ENCODE measurements around the gene RBM6. TPM values are rescaled to one million over a fixed set of nuclear protein-coding genes. Genes with fewer than 3 reads are reported as not detected.

The RBM6 gene
- total RNA-seq, 1 donor from 2014 or later, result 112 TPM

GRCh38 chr3:50088725-50089608, 149.0 kb downstream of the RBM6 start, which contains the start of gene RBM5:
Gene RBM5 (plus strand): TSS chr3:50088919. CDS start chr3:50090435, 1,516 bp downstream.
- intact Hi-C loops (cut with micrococcal nuclease), result loop anchor here (1.0 to 5.0 kb wide), 8 partner anchors 66 to 995 kb away; partner anchors contain the start of genes APEH, IP6K1, MON1A and QRICH1

DNA sequence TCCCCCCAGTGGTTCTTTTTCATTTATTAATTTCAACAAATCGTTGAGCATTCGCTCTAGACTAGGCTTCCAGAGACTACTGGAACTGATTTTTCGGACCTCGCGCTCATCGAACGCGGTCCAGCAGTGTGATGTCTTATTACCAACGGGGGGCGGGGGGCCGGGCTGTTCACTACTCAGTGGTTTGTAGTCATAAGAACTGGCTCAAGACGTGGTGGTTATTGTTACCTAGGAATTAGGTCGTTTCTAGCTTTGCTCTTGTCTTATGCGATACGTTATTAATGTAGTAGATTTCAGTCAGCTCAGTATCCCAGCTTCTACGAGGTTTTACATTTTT, 149.6 kb downstream of the RBM6 start:
- intact Hi-C loops (cut with micrococcal nuclease), result loop anchor here (2.0 to 5.0 kb wide), 3 partner anchors 161 to 417 kb away; partner anchors contain the start of genes APEH, MON1A and TRAIP

- intact Hi-C loops (cut with micrococcal nuclease), result no loop called here
These were observed 151.0 kb downstream of the RBM6 start for GRCh38 chr3:50090984-50091383.

DNA sequence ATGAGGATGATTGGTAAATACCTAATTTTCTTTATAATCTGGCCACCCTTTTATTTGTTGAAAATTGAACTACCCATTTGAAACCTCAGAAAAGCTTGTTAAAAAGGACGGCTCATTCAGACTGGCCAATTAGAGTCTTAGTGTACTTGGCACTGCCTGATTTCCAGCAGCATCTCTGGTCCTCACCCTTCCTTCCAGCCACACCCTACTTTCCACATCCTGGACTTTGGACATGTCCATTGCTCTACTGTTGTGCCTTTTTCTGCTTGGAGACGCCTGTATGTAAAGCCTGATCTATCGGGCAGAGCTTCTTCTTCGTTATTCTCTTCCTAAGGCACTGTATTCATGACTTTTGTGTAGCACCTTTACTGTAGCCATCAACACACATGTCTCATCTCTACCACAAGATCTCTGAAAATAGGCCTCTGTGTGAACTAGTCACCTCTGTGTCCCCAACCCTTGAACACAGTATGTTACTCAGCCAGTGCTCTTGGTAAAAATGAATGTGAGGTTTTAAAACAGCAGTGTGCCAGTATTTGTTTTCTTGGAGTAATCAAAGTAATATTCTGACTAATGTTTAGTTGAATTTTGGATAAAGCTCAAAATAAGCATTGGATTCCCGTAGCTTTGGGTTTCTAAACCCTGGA, 155.5 kb downstream of the RBM6 start:
- intact Hi-C loops (cut with micrococcal nuclease), result no loop called here

GRCh38 chr3:50100386-50100785, 160.4 kb downstream of the RBM6 start:
- intact Hi-C loops (cut with micrococcal nuclease), result no loop called here

GRCh38 chr3:50100956-50101845, 161.3 kb downstream of the RBM6 start:
- intact Hi-C loops (cut with micrococcal nuclease), result no loop called here

GRCh38 chr3:50102558-50102957, 162.6 kb downstream of the RBM6 start:
- intact Hi-C loops (cut with micrococcal nuclease), result no loop called here

DNA sequence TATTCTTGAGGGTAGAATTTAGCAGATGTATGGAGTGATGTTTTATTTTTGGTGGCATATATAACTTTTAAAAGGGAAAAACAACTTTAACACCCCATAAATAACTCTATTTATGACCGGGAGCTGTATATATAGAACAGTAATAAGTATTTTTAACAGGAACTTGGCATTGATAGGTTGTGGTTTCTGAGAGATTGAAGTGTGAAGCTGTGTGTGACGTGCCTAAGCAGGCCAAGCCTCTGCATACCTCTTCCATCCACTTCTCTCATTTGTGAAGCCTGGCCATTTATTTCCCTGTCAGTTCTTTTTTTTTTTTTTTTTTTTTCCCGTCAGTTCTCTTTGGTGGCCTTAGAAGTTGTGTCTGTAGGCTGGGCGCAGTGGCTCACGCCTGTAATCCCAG, 171.8 kb downstream of the RBM6 start:
- intact Hi-C loops (cut with micrococcal nuclease), result no loop called here

GRCh38 chr3:50112462-50112861, 172.5 kb downstream of the RBM6 start:
- intact Hi-C loops (cut with micrococcal nuclease), result no loop called here

DNA sequence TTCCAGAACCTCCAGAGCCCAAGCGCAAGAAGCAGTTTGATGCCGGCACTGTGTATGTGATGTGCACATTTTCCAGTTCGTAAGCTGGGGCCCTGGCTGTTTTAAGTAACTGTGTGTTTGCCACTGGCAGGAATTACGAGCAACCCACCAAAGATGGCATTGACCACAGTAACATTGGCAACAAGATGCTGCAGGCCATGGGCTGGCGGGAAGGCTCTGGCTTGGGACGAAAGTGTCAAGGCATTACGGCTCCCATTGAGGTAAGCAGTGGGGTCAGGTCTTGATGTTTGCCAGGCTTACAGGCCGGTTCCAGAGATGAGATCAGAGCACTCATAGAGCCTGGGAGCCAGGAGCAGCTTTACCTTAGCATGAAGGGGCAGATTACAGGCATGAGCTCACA, 177.2 kb downstream of the RBM6 start:
- intact Hi-C loops (cut with micrococcal nuclease), result no loop called here

- intact Hi-C loops (cut with micrococcal nuclease), result no loop called here
These were observed 178.3 kb downstream of the RBM6 start for GRCh38 chr3:50118237-50118636.

- intact Hi-C loops (cut with micrococcal nuclease), result no loop called here
These were observed 179.8 kb downstream of the RBM6 start for GRCh38 chr3:50119786-50120185.

DNA sequence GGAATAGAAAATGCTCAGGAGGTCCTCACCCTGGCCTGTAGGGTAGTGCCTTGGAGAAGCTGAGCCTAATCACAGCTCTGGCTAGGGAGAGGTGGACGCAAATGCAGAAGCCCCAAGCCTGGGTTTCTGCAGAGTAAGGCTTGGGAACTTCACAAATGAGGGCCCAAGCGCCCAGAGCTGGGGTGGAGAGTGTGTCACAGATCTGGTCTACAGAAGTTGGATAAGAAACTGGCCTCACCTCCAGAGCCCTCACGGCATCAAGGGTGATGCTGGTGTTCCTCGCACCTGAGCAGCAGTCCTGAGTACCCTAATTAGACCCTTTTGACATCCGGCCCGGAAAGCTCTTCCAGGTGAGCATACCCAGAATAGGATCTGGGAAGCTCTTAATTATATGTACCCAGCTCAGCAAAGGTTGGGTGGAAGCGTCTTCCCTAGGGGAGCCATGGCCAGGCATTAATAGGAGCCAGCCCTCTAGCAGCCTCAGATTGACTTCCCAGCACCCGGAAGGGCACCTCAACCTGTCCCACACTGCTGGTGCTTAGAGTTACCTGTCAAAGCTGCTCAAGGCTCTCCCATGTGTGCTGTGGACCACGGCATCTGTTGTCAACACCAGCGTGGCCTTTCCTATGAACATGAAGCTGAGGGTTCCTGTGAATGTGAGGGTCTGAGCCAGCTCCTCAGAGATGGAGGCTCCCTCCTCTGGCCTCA, 180.6 kb downstream of the RBM6 start:
- intact Hi-C loops (cut with micrococcal nuclease), result loop anchor here (1.0 kb wide), 5 partner anchors 34 to 153 kb away; no protein-coding TSS in a partner anchor

DNA sequence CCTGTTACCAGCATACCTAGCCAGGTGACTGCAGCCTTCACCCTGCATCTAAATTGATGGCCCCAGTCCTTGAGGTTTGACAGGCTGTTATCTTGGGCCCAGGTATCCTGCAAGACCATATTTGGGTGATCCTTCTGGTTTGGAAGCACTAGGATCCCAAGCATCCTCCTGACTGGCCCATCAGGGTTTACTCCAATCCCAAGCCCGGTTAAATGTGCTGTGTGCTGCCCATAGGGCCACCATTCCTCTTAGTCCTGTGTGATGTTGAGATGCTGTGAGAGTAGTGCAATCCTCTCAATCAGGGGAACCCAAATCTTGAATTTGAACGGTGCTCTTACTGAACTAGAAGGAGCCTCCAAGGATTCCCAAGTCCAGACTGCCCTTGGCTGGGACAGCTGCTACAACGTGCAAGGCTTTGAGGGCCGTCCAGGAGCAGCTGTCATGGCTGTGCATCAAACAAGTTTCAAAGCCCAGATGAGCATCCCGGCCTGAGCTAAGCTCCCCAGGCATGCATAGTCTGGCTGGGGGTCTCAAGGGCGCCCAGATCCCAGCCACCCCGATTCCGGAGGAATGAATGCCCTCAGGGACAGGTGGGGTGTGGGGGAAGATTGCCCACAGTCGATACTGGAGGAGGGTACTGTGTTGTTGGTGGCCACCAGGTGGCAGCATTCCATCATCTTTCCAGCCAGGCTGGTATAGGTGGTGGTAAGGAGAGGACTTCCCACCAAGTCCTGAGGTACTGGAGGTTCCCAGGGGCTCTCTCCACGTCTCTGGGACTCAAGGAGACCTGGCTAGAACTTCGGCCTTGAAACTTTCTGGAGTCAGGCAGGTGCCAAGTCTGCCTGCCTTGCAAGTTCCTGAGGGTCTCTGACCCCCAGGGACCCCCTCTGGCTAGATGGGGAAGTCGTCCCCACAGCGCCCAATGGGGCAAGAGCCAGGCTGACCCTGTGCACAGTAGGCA, 181.4 kb downstream of the RBM6 start:
- intact Hi-C loops (cut with micrococcal nuclease), result loop anchor here (1.0 kb wide), 5 partner anchors 33 to 152 kb away; no protein-coding TSS in a partner anchor

DNA sequence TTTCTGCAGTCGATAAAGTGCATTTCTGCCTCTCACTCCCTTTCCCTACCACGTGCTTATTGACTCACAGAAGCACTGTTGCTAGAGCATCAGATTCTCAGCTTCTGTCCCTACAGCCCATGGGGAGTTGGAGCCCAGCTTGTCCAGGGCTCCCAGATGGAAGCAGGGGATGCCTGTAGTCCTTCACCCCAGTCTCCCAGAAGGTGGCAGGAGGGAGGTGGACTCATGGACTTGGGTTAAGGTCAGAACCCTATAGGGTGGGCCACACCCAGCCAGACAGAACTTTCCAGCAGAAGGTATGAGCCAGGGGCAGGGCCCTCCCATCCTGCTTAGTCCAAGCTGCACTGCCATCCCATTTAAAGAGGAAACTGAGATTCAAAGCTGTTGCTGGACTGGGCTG, 182.1 kb downstream of the RBM6 start:
- intact Hi-C loops (cut with micrococcal nuclease), result no loop called here

DNA sequence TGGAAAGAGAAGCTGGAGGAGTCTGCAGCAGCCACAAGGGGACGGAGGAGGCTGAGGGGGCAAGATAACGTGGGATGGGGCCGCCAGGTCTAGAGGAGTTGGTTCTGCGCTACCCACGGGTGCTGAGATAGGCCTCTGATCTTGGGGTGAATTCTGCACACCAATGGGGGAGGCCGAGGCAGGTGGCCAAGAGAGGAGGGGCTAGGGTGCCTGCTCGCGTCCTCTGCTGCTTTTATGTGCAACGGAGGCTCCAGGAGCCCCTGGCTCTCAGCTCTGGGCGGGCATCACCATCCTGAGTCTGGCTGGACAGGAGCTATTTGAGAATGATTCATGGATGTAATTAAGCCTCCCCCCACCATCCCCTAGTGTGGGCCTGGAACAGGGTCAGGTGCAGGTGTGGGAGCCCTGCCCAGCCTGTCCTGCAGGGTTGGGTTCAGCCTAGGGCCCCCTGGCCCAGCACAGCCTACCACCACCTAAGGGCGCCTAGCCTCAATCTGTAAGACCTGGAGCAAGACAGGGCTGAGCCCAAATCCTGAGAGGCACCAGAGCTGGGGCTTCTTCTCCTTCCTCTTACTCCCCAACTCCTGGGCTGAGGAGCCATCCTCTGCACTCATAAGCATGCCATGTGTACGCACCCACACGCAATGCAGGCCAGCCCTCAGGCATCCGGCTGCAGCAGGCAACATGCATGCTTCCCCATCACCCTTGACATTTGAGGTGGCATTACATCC, 182.9 kb downstream of the RBM6 start:
- intact Hi-C loops (cut with micrococcal nuclease), result no loop called here

DNA sequence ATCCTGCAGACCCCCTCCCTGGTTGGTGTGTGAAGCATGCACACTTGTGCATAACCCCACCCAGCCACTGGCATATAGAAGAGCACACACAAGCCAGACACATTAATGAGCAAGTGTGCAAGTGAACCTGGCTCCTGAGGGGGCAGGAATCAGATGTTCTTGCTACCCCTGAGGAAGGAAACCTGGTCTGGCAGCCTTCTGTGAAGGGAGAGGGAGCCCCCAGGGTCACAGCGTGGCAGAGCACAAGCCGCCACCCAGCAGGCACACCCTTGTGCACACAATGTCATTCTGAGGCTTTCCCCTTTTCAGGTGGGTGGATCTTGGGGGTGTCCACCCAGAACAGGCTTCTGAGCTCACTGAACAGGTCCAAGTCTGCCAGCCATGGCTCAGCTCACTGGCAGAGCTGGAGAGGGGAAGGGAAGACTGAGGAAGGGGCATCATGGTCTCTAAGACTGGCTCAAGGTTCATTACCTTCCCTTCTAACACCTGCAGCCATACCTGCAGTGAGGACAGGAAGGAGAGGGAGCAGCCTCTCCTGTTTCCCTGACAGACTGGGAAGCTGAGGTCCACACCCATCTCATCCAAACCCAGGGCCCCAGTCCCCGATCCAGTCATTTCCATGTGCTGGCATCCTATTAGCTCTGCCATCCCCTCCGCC, 183.6 kb downstream of the RBM6 start:
- intact Hi-C loops (cut with micrococcal nuclease), result no loop called here

DNA sequence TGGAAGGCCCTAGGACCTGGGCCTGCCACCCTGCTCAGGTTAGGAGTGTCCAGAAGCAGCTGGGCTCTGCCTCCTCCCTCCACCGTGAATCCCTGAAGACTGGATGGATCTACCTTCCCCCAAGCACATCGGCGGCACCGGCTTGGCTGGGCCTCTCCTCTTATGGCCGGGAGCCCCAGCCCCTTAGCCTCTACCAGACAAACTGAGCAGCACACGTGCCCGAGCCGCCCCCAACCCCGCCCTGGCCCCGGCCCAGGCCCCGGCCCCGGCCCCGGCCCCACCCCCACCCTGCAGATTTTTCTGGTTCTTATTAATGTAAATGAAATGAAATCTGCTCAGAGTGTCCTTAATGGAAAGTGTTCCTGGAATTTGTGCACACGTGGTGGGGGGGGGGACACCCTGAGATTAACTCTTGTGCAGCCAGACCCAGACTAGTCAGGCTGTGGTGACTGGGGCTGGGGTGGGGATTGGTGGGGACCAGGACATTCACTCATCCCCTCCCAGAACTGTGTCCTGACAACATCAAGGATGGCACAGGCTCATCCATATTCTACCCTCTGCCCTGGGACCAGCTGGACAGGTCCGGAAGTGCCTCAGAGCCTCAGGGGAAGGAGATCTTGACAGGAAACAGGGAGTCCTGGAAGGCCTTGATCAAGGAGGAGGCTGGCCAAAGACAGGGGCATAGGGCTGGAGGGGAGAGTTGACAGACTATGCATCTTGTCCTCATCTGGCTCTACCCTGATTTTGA, 184.3 kb downstream of the RBM6 start:
- intact Hi-C loops (cut with micrococcal nuclease), result no loop called here

Data from T-helper 1 cell treated with Interleukin-12 subunit alpha and Interleukin-12 subunit beta and Interleukin-4 antibody, amounts not matched to agents 30 ng/mL and 1 ng/mL, for 36 hours (primary cell).